DMS 273 (cell line): ENCODE results near the gene ECPAS.
"Not testable (repeated sequence)": the region's sequence is repeated elsewhere in the genome, so short reads cannot be mapped to it uniquely, and the experiment has no call there.

Source experiments
- DNase-seq: peaks from one replicate; lab custom pipeline; 2025; ENCODE audit not compliant: unreplicated experiment; lab: John Stamatoyannopoulos, UW

The ECPAS gene

DNA sequence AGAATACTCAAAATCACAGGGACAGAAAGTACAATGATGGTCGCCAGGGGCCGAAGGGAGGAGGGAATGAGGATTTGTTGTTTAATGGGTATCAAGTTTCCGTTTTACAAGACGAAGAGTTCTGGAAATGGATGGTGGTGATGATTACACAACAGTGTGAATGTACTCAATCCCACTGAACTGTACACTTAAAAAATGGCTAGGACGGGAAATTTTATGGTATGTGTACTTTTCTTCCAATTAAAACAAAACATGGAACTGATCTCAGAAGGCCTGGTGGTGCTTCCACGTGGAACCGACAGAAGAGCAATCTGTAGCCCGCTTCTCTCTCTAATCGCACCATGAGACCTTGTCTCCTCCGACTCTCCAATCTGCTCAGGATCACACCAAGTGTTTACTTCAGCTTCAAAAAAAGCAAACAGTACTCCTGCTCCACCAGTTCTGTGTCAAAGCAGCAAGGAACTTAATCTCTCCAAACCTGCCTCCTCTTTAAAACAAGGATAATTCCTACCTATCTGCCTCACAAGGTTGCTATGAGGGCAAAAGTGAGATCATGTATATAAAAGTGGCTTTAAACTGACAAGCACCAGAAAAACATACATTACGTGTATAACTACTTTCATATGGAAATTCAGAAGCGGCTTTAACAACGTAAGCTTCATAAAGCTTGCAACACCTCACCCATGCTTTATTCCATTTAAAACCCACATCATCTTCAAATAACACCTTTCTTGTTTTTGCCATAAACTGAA is 2.1 kb downstream of the ECPAS start:
- DNase-seq = peak; percentile 80

DNA sequence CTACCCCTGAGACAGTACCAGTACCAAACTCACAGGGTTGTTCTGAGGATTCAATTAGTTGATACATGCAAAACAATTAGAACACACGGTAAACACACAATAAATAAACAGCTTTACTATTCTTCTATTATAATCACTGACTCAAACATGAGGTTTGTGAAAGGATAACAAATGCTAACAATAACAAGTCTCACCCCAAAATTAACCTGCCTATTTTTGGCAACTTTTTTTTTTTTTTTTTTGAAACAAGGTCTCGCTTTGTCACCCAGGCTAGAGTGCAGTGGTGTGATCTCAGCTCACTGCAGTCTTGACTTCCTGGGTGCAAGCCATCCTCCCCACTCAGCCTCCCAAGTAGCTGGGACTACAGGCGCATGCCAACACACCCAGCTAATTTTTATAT is 6.5 kb downstream of the ECPAS start:
- DNase-seq = no peak

DNA sequence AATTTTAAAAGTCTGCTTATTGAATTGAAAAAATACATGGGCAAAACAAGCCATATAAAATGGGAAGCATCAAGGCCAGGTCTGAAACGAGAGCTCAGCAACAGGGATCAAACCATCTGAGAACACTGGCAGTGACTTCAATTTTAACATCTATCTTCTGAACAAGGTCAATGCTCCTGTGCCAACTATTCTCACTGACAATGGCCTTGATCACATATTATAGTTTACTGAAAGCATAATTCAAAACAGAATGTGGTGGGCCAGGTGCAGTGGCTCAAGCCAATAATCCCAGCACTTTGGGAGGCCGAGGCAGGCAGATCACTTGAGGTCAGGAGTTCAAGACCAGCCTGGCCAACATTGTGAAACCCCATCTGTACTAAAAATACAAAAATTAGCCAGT is 9.0 kb downstream of the ECPAS start:
- DNase-seq = no peak

DNA sequence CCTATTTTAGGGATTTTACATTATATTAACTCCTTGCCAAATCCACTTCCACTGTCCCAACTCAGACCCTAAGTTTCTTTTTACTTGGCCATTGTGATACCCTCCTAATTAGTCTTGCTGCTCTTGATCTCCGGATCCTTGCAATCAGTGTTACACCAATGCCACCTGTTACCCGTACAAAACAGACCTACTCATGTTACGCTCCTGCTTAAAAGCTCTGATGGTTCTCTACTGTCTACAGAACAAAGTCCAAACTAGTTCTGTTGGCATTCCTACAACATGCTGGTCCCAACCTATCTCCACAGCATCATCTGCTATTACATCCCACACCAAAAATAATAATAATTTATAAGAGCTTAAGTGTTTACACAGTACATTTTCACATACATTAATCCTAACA is 9.8 kb downstream of the ECPAS start:
- peak; percentile 70 for DNase-seq

DNA sequence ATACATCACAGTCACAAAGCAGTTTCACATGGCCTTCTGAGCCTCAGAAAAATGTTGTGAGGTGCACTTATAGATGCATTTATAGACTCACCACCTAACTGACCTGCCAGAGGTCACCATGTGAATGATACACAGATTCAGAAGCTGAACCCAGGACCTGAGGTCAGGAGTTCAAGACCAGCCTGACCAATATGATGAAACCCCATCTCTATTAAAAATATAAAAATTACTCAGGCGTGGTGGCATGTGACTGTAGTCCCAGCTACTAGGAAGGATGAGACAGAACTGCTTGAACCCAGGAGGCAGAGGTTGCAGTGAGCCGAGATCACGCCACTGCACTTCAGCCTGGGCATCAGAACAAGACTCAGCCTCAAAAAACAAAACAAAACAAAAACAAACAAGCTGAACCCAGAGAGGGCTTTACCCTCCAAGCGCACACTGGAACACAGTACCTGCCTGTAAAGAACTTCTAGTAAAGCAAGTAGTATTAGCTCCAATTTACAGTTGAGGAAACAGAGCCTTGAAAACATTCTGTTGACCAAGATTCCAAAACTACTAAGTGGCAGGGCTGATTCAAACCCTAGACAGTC is 16.3 kb downstream of the ECPAS start:
- no peak for DNase-seq

DNA sequence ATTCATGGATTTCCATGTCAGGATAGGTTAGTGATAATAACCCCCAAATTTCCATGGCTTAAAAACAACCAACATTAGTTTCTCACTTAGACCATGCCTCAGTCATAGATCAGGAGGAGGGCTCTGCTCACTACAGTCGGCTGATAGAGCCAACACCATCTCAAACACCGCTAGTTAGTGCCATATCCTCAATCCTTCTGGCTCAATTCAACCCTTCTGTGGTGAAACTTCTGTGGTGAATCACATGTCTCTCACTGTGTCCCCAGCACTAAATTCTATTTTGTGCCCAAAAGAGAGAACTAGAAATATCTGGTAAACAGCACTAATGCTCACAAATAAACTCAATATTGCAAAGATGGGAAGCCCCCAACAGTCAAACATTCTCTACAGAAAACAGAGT is 21.1 kb downstream of the ECPAS start:
- no peak for DNase-seq

DNA sequence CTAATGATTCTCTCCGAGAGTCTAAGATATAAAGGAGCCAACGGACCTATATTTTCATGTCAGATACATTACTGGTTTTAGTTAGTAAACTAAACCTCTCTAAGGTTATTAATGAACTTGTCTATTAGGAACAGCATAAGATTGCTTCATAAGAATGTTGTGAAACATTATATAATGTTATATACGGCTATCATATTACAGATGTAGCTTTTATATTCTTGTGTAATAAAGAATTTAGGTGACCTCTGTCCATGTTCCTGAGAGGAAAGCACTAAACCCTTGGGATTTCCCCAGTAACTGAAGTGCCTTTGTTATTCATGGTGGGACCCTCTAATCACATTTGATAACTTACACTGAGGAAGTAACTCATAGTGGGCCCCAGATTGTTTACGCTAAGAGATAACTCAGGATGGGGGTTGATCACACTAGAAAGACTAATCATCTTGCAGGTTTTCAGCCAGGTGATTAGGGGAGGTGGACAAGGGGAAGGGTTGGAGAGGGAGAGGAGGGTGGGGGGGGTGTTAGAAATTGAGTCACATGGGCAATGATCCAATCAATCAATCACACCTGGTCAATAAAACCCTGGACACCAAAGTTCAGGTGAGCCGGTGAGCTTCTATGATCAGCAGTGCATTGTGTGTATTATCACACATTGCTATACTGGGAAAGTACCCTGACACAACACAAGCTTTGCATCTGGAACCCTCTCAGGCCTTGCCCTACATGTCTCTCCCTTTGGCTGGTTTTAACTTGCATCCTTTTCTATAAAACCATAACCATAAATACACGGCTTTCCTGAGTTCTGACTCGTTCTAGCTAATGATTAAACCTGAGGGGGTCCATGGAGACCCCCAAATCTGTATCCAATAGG is 25.8 kb downstream of the ECPAS start:
- DNase-seq = no peak

DNA sequence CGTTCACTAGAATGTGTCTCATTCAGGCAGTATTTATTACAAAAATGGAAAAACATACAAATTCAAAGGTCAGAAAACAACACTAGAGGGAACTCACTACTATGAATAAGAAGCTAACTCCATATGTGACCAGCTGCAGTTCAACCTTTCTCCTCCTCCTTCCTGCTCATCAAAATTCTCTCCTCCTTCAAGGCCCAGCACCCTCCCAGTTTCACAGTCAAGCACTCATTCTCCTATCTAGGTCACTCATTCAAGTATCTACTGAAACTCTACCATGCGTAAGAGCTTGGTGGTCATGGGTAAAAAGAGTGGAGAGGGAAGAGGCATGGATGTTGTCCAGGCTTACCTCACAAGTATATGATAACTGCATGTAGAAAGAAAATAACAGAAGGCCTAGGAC is 27.7 kb downstream of the ECPAS start:
- peak; percentile 19 for DNase-seq

DNA sequence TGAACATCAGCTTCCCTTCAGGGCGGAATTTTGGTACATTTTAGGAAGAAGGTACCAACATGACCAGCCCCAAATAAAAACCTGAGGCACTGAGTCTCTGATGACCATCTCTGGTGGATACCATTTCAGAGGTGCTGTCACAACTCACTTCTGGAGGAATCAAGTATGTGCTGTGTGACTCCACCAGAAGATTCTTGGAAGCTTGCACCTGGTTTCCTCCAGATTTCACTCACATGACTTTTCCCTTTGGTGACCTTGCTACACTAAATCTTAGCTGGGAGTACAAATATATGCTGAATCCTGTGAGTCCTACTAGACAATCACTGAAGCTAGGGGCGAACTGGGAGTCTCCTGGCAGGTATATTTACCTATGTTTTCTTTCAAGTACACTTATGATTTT is 28.5 kb downstream of the ECPAS start:
- DNase-seq = no peak

DNA sequence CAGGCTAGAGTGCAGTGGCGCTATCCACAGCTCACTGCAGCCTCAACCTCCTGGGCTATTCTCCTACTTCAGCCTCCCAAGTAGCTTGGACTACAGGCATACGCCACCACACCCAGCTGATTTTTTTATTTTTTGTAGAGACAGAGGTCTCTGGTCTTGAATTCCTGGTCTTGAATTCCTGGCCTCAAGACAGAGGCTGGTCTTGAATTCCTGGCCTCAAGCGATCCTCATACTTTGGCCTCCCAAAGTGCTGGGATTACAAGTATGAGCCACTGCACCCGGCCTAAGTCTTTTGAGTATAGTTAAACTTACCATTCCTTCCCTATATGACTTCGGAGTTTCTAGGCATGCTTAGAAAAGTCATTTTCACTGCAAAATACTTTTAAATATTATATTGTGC is 29.4 kb downstream of the ECPAS start:
- no peak for DNase-seq

DNA sequence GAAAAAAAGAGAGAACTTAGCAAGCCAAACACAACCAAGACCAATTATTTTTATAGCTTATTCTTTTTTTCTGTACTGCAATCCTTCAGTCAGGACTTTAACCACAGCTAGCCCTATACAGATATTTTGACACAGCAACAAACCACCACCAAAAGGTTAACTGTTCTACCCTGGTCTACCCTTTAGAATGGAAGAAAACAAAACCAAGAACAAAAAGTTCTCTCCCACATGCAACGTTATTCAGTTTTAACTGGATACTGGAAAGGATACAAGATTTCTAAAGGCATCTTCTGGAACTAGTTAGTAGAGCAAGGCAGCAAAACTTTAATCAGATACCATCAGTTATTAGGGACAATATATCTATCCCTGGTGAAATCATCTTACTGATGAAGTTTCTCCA is 32.6 kb downstream of the ECPAS start:
- DNase-seq = no peak

DNA sequence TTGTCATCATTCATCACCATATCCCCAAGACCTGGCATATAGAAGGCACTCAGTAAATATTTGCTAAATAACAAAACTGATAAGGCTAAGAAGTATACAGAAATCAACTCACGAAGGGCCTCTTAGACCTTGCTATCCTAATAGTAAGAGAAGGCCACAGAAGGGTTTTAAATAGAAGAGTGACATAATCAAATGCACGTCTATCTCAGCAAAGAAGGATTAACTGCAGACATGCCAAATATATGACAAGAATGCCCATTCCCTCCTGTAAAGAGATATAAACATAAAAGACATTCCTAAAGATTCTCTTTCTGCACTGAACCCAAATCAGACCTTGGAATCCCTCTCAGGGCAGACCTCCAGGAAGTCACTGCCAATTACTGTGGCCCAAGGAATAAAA is 34.1 kb downstream of the ECPAS start:
- no peak for DNase-seq

DNA sequence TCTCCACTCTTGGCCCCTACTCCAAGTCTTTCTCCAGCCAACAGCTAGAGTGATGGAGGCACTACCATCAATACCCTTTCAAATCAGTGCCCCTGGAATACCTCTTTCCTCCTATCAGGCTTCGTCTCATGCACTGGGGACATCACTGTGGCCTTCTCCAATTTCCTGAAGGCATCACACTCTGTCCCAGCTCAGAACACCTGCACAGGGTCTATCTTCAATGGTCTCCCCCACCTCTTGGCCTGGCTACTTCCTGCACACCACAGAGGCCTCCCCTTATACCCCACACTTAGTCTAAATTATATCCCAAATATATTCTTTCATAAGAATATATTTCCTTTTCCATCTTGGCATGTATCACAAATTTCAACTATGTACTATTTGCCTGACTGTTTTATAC is 34.5 kb downstream of the ECPAS start:
- no peak for DNase-seq

DNA sequence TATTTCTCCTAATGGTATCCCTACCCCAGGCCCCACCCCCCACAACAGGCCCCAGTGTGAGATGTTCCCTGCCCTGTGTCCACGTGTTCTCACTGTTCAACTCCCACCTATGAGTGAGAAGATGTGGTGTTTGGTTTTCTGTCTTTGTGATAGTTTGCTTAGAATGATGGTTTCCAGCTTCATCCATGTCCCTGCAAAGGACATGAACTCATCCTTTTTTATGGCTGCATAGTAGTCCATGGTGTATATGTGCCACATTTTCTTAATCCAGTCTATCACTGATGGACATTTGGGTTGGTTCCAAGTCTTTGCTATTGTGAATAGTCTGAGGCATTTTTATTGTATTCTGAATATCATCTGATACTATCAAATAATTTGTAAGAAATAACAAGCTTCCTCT is 38.4 kb downstream of the ECPAS start:
- not testable (repeated sequence) for DNase-seq

DNA sequence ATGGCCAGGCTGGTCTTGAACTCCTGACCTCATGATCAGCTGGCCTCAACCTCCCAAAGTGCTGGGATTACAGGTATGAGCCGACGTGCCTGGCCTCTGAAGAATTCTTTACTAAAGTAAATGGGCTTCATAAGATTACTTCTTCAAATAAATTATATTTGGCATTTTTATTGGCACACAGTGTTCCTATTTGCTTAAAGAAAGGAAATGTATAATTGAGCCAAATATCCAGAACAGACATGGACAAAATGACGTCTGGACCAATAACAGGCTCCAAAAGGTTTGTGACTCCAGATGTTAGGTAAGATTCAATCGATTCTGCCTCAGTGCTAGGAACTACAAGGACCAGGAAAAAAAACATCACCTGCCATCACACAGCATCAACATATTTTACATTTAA is 40.7 kb downstream of the ECPAS start:
- no peak for DNase-seq

DNA sequence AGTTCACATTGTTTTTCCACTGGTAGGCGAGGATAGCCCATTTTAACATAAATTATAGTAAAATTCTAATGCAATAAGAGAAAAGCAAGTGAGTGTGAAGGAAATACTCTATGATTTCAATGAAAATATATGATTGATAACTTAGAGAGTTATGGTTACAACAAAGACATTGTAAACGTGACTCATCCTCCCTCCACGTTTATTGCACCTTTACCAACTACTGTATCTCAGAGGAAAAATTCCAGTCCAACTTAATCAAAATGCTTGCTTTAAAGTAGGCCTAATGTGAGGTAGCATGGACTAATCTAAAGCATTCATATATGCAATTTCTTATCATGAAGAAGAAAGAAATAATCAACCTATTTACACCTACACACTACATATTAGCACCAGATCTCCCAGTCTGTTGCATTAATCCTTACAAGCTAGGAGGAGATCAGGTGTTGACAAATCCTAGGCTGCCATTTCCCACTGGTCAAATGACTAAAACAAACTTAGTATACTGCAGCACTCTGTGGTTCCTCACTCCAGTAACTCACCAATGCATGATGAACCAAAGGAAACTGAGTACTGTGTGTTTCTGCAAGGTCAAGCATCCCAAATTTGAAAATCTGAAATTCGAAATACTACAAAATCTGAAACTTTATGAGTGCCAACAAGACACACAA is 41.7 kb downstream of the ECPAS start:
- DNase-seq = no peak

DNA sequence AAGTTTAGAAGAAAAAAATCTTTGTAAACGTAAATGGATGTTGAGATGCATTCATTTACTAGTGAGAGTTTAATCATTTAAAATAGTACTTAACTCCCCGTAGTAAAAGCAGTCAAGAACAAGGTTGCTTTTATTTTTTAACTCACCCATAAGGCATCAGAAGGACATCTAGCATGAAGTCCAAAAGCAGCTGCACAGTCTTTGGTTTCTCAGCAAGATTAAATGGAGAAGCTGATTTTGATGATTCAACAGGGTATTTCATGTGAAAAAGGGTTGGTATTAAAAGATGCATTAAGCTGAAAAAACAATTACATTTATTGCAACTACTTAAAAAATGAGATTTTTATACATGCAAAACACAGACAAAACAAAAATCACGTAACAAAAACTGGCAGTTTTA is 44.0 kb downstream of the ECPAS start:
- DNase-seq = no peak

DNA sequence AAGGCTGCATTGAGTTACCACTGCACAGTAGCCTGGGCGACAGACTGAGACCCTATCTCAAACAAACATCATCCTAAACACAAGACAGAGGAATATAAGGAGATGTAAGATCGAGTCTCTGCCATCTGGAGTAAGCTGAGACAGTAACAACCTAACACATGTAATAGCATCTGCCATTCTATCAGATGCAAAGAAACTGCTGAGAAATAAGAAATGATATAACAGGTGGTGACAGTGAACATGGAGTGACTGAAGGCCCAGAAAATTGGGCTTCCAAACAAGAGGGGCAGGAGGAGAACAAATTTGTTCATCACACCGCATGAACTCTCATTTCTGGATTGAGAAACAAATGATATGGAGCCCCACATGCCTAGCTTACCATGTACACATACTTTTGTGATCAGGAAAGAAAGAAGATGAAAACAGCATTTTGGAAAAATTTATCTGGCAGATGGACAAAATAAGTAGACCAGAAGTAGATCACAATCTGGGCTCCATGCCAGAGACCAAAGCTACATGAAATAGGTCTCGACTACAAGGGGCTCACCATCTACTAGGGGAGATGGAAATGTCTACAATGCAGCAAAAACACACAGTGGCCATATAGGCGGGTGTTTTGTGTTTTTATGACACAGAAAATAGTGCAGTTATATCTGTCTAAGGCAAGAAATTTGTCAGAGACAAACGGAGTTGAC is 45.5 kb downstream of the ECPAS start:
- DNase-seq = peak; percentile 93

DNA sequence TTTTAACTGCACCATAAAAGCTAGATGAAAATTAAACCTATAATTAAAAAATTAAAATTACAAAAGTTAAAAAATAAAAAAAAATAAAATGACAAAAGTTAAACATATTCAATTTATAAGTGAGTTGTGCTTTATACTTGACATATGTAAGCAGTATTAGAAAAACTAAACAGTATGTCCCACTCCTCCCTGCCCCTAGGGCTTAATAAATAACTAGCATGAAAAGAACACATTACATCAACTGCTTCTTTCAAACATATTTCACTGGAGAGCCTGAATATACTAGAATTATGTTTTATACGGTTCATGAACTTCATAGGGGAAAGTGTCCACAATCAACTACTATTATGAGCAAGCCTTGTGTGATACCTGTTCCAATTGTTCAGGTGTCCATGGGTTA is 47.6 kb downstream of the ECPAS start:
- no peak for DNase-seq

DNA sequence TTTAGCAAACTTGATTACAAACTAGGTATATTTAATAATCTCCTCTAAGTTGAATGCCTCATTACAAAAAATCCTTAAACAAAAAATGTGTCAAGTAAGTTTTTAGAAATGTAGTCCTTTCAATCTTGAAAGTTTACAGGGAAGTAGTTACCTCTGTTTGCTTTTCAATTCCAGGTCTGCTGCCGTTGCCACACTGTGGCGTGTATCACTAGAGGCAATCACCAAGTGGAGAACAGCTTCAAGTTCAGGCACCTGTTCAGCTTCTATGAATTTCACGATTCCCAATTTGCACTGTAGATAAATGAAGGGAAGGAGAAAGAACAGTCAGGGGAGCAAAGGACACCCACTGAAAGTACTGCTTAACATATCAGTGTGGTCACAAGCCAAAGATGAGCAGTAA is 51.1 kb downstream of the ECPAS start:
- no peak for DNase-seq

DNA sequence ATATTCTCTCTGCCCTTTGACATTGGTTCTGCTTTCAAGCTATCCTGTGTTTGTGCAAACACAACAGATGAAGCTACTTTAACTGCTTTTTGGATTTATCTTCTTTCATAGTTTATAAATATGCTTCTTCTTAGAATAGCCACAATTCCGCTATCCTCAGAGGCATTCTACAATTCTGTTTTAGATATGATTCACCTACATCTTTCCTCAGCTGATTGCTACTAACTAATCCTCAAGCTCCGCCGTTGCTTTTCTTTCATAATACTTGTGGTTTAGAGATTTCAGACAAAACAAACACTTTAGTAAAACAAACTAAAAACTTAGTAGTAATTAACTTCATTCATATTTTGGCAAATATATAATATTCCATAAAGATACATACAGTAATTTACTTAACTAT is 52.5 kb downstream of the ECPAS start:
- no peak for DNase-seq
